ENCODE results near the gene USH1C. TPM values are rescaled to one million over a fixed set of nuclear protein-coding genes. Genes with fewer than 3 reads are reported as not detected.

Gene USH1C
- total and polyA plus RNA-seq, 3 donors from 2014 or later = 1.2 to 3.7 (median 1.2) TPM

- TF ChIP-seq CTCF (IDR thresholded peaks at IDR 0.05) (no peak), POLR2A (IDR thresholded peaks at IDR 0.05) (no peak)
- H3K36me3 ChIP-seq (ENCODE audit: low read depth, missing control alignments) = no peaks in the 10 kb centered on the region
- H3K27me3 ChIP-seq = no peaks in the 10 kb centered on the region
- no peak for DNase-seq
- H3K9me3 ChIP-seq = no peaks in the 10 kb centered on the region
- no peaks in the 10 kb centered on the region for H3K4me1 ChIP-seq
- WGBS, 2 donors = 75 to 76% methylated on average over 5 of the region's 5 CpGs
- no peak overlapping the region for H3K27ac ChIP-seq
- intact Hi-C loops (cut with DNase I; ENCODE audit: low total_unique reads) = no loop called here
- no peak overlapping the region for H3K4me3 ChIP-seq
Measured at GRCh38 chr11:17445240-17445795, 98.9 kb downstream of the USH1C start.

- H3K36me3 ChIP-seq (ENCODE audit: low read depth, missing control alignments) = no peaks in the 10 kb centered on the region
- TF ChIP-seq CTCF (IDR thresholded peaks at IDR 0.05) (no peak), POLR2A (IDR thresholded peaks at IDR 0.05) (no peak)
- no peaks in the 10 kb centered on the region for H3K4me1 ChIP-seq
- no peak overlapping the region for H3K27ac ChIP-seq
- H3K27me3 ChIP-seq = no peaks in the 10 kb centered on the region
- intact Hi-C loops (cut with DNase I; ENCODE audit: low total_unique reads) = no loop called here
- DNase-seq = no peak
- WGBS, 2 donors = 82 to 88% methylated on average over 1 to 2 of the region's 2 CpGs
- no peak overlapping the region for H3K4me3 ChIP-seq
- no peaks in the 10 kb centered on the region for H3K9me3 ChIP-seq
Measured at GRCh38 chr11:17443926-17444690, 100.1 kb downstream of the USH1C start.

Other genes with a start within 250 kb of the USH1C start
- 1 to 10 TPM; 9.3 to 10.0 TPM for gene NCR3LG1, start 192.6 kb downstream of the USH1C start, total RNA-seq
- gene NCR3LG1, start 192.6 kb downstream of the USH1C start, polyA plus RNA-seq (ENCODE audit: insufficient read depth, low read depth, low replicate concordance) = 5.0 TPM
- 1 to 10 TPM; 1.4 to 2.1 TPM for gene KCNJ11, start 155.8 kb downstream of the USH1C start, total RNA-seq
- gene KCNJ11, start 155.8 kb downstream of the USH1C start, polyA plus RNA-seq (ENCODE audit: insufficient read depth, low read depth, low replicate concordance) = 1.7 TPM
- 1 to 10 TPM; 2.0 to 2.2 TPM for gene ABCC8, start 67.6 kb downstream of the USH1C start, total RNA-seq
- gene ABCC8, start 67.6 kb downstream of the USH1C start, polyA plus RNA-seq (ENCODE audit: insufficient read depth, low read depth, low replicate concordance) = 1.5 TPM
- 1 to 10 TPM; 2.2 to 2.9 TPM for gene OTOG, start 2.8 kb upstream of the USH1C start, total RNA-seq
- 4.2 TPM for gene OTOG, start 2.8 kb upstream of the USH1C start, polyA plus RNA-seq (ENCODE audit: insufficient read depth, low read depth, low replicate concordance)
- 1 to 10 TPM; 1.4 to 1.6 TPM for gene MYOD1, start 175.2 kb upstream of the USH1C start, total RNA-seq
- 0.69 TPM for gene MYOD1, start 175.2 kb upstream of the USH1C start, polyA plus RNA-seq (ENCODE audit: insufficient read depth, low read depth, low replicate concordance)
- gene KCNC1, start 190.4 kb upstream of the USH1C start, total RNA-seq = 1 to 10 TPM; 3.3 to 5.8 TPM
- 5.2 TPM for gene KCNC1, start 190.4 kb upstream of the USH1C start, polyA plus RNA-seq (ENCODE audit: insufficient read depth, low read depth, low replicate concordance)

Measured in testis (tissue), 3 donors.